Measurements from ENCODE around the gene CETP. TPM values are rescaled to one million over a fixed set of nuclear protein-coding genes. Genes with fewer than 3 reads are reported as not detected.

The CETP gene
- total RNA-seq, 1 donor from 2014 or later: 0.16 TPM

DNA sequence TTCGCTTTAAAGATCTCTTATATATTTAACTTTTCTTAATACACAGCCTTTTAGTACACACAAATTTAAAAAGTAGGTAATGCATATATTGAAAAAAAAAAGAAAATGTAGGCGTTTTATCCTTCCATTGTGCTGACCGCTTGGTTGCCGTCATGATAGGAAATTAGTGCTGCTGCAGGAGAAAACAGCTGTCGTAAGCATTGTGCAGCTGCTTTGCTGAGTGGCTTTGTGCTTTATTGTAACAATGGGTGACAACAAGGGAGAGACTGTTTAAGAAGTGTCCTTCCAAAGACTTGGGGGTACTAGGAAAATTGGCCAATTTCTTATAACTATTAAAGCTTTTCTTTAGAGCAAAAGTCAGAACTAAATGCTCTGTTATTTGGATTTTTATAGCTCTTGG, 24.8 kb upstream of the CETP start:
- Histone ChIP-seq H3K27ac (replicated peaks) (no peak overlapping the region), H3K27me3 (ENCODE audit: low read depth) (no peaks in the 10 kb centered on the region), H3K9me3 (replicated peaks) (no peaks in the 10 kb centered on the region), H3K4me1 (peaks cover 76% of the 10 kb centered on the region), H3K36me3 (peaks cover 82% of the 10 kb centered on the region), H3K4me3 (no peak overlapping the region)
- TF ChIP-seq, protein P1, sequence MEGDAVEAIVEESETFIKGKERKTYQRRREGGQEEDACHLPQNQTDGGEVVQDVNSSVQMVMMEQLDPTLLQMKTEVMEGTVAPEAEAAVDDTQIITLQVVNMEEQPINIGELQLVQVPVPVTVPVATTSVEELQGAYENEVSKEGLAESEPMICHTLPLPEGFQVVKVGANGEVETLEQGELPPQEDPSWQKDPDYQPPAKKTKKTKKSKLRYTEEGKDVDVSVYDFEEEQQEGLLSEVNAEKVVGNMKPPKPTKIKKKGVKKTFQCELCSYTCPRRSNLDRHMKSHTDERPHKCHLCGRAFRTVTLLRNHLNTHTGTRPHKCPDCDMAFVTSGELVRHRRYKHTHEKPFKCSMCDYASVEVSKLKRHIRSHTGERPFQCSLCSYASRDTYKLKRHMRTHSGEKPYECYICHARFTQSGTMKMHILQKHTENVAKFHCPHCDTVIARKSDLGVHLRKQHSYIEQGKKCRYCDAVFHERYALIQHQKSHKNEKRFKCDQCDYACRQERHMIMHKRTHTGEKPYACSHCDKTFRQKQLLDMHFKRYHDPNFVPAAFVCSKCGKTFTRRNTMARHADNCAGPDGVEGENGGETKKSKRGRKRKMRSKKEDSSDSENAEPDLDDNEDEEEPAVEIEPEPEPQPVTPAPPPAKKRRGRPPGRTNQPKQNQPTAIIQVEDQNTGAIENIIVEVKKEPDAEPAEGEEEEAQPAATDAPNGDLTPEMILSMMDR (IDR thresholded peaks at IDR 0.05; ENCODE audit: borderline replicate concordance): no peak
- no peak for DNase-seq
- intact Hi-C loops (cut with micrococcal nuclease): no loop called here

DNA sequence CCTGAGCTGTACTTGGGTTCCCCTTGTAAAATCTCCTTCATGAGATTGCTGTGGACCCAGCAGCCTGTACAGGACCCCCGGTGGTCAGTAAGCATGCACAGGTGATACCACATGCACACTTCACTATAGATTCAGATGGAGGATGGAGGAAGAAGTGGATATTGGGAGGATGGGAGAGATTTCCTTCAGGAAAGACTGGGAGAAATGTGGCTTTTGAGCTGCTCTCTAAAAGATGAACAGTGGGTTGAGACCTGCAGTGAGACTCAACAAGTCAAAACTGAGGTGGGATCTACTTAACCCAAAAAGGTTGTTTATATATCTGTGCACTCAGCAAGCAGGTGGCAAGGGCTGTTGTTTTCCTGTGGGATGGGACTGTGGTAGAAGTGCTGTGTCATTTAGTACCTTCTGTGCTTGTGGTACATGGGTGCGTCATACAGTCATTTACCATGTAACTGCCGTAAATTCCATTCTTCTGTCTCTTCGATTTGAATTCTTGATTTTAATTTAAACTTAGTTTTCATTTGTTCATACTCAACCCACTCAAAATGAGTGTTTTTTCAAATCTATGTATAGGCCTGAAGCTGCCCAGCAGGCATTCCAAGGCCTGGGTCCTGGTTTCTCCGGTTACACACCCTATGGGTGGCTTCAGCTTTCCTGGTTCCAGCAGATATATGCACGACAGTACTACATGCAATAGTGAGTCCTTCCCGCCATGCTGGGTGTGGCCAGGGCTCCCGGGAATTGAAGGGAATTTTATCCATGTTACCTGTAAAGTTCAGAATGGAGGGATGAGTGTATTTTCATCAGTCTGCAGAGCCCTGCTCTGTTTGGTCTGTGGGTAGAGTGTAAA, 22.9 kb upstream of the CETP start:
- intact Hi-C loops (cut with micrococcal nuclease): no loop called here
- Histone ChIP-seq H3K4me3 (no peak overlapping the region), H3K36me3 (peaks cover 95% of the 10 kb centered on the region), H3K27me3 (ENCODE audit: low read depth) (no peaks in the 10 kb centered on the region), H3K9me3 (replicated peaks) (no peaks in the 10 kb centered on the region), H3K4me1 (peaks cover 58% of the 10 kb centered on the region), H3K27ac (replicated peaks) (no peak overlapping the region)
- TF ChIP-seq, protein P1 (IDR thresholded peaks at IDR 0.05; ENCODE audit: borderline replicate concordance): no peak
- no peak for DNase-seq

DNA sequence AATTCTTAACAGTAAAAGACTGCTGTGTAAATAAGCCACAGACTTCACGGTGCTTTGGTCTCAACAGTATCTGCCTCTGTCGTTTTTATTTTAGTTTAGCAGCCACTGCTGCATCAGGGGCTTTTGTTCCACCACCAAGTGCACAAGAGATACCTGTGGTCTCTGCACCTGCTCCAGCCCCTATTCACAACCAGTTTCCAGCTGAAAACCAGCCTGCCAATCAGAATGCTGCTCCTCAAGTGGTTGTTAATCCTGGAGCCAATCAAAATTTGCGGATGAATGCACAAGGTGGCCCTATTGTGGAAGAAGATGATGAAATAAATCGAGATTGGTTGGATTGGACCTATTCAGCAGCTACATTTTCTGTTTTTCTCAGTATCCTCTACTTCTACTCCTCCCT, 21.9 kb upstream of the CETP start:
- DNase-seq: no peak
- Histone ChIP-seq H3K36me3 (peaks cover 99% of the 10 kb centered on the region), H3K27ac (replicated peaks) (no peak overlapping the region), H3K27me3 (ENCODE audit: low read depth) (no peaks in the 10 kb centered on the region), H3K9me3 (replicated peaks) (no peaks in the 10 kb centered on the region), H3K4me3 (no peak overlapping the region), H3K4me1 (peaks cover 49% of the 10 kb centered on the region)
- TF ChIP-seq, protein P1 (IDR thresholded peaks at IDR 0.05; ENCODE audit: borderline replicate concordance): no peak
- intact Hi-C loops (cut with micrococcal nuclease): loop anchor here (10.0 kb wide), 1 partner anchor 75 kb away; the partner anchor contains the start of gene SLC12A3

DNA sequence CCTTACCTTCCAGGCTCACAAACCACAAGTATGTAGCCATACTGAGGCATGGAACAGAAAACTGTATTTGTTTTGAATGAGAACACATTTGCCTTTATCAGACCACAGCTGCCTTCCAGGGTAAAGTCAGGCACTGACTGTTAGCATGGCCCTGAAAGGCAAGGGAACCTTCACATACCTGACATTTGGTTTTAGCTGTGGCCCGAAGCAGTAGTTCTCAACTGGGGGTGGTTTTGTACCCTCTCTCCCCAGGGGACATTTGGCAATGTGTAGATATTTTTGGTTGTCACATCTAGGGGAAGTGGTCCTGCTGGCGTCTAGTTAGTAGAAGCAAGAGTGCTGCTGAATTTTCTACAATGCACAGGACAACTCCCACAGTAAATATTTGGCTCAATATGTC, 20.7 kb upstream of the CETP start:
- TF ChIP-seq, protein P1 (IDR thresholded peaks at IDR 0.05; ENCODE audit: borderline replicate concordance): no peak
- intact Hi-C loops (cut with micrococcal nuclease): loop anchor here (10.0 kb wide), 1 partner anchor 76 kb away; the partner anchor contains the start of gene SLC12A3
- no peak overlapping the region for H3K27ac ChIP-seq (replicated peaks)
- H3K4me1 ChIP-seq: peaks cover 43% of the 10 kb centered on the region
- peaks cover 97% of the 10 kb centered on the region for H3K36me3 ChIP-seq
- no peak for DNase-seq
- no peaks in the 10 kb centered on the region for H3K27me3 ChIP-seq (ENCODE audit: low read depth)
- no peaks in the 10 kb centered on the region for H3K9me3 ChIP-seq (replicated peaks)
- H3K4me3 ChIP-seq: no peak overlapping the region

DNA sequence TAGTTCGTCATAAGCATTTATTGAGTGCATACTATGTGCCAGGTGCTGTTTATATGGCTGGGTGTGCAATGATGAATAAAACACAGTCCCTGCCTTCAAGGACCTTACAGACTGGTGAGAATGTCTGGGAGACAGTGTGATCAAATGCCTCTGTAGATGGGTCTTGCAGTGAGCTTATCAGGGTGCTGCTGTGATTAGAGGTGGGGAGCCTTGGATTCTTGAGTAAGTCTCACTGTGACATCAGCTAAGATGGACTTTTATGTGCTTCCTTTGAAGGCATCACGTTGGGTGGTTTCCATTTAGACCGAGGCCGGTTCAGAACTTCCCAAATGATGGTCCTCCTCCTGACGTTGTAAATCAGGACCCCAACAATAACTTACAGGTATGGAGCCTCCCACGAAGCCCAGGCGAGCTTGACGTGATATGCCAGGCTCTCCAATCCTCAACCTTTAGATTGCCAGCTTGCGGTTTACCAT, 19.9 kb upstream of the CETP start:
- no peak for DNase-seq
- peaks cover 94% of the 10 kb centered on the region for H3K36me3 ChIP-seq
- intact Hi-C loops (cut with micrococcal nuclease): loop anchor here (10.0 kb wide), 1 partner anchor 77 kb away; the partner anchor contains the start of gene SLC12A3
- no peak overlapping the region for H3K27ac ChIP-seq (replicated peaks)
- H3K4me1 ChIP-seq: peaks cover 37% of the 10 kb centered on the region
- no peaks in the 10 kb centered on the region for H3K9me3 ChIP-seq (replicated peaks)
- H3K4me3 ChIP-seq: no peak overlapping the region
- TF ChIP-seq, protein P1 (IDR thresholded peaks at IDR 0.05; ENCODE audit: borderline replicate concordance): no peak
- H3K27me3 ChIP-seq (ENCODE audit: low read depth): no peaks in the 10 kb centered on the region
